H1 (cell line): Measurements from ENCODE around the gene WDR81. TPM values are rescaled to one million over a fixed set of nuclear protein-coding genes. Genes with fewer than 3 reads are reported as not detected.

Source experiments
- CTCF ChIA-PET: fragments of 300-600 bp; sonication (Branson Sonifier 250); formaldehyde crosslinking; loops from one replicate; lab custom pipeline; 2021; ENCODE audit not compliant: partially characterized antibody; lab: Charles Lee
- POLR2A ChIA-PET: fragments of 300-600 bp; sonication (Branson Sonifier 250); formaldehyde crosslinking; loops from one replicate; lab custom pipeline; 2021; ENCODE audit warnings: inconsistent platforms; ENCODE audit not compliant: partially characterized antibody; lab: Charles Lee
- DNase-seq, 2 experiments: peaks; one replicate each; pipeline versions ENCODE4 v3.0.0 to v3.0.0-alpha.2; 2010 to 2022; ENCODE audit warnings: low spot score in 2 of 2, low read depth in 1 of 2, mixed read lengths in 1 of 2
- FAIRE-seq: peaks from 2 replicates; lab custom pipeline; 2011; peaks lifted over from hg19 to GRCh38; lab: Jason Lieb, UNC
- H2AFZ ChIP-seq: 2 replicates; pipeline ENCODE4 v1.8.1; 2012; ENCODE audit warnings: low read length, inconsistent platforms
- H2AK5ac ChIP-seq: 2 replicates; pipeline ENCODE4 v1.6.1; 2013; ENCODE audit warnings: low read depth, low read length
- H2BK120ac ChIP-seq: replicated peaks from 2 replicates; pipeline ENCODE3; 2013; ENCODE audit warnings: low read depth, low read length, inconsistent platforms
- H2BK12ac ChIP-seq: 2 replicates; pipeline ENCODE4 v1.6.1; 2013; ENCODE audit warnings: low read depth, low read length
- H2BK15ac ChIP-seq: 2 replicates; pipeline ENCODE4 v1.6.1; 2013; ENCODE audit warnings: low read length
- H2BK20ac ChIP-seq: 2 replicates; pipeline ENCODE4 v1.6.1; 2013; ENCODE audit warnings: low read length
- H2BK5ac ChIP-seq: 2 replicates; pipeline ENCODE4 v1.6.1; 2013; ENCODE audit warnings: low read depth, low read length
- H3K14ac ChIP-seq: 2 replicates; pipeline ENCODE4 v1.6.1; 2013; ENCODE audit warnings: inconsistent platforms; ENCODE audit not compliant: insufficient read length
- H3K18ac ChIP-seq: 2 replicates; pipeline ENCODE4 v1.6.1; 2013; ENCODE audit warnings: low read length; ENCODE audit errors: extremely low read depth
- H3K23ac ChIP-seq: 2 replicates; pipeline ENCODE4 v1.6.1; 2013; ENCODE audit warnings: inconsistent platforms; ENCODE audit not compliant: insufficient read length
- H3K23me2 ChIP-seq: 2 replicates; pipeline ENCODE4 v1.6.1; 2013; ENCODE audit warnings: low read depth, low read length
- H3K27ac ChIP-seq: 2 replicates; pipeline ENCODE4 v1.6.1; 2011; ENCODE audit warnings: low read depth, low read length, inconsistent platforms
- H3K27me3 ChIP-seq, 4 experiments: replicated peaks in 1 of 4; 1 replicate in 1 of 4; 2 replicates in 3 of 4; pipeline versions ENCODE4 v1.6.1 to v1.8.1; 2011 to 2013; ENCODE audit warnings: low read length in 3 of 4, mild to moderate bottlenecking in 3 of 4, inconsistent platforms in 2 of 4, mixed read lengths in 2 of 4, moderate library complexity in 1 of 4; ENCODE audit not compliant: control insufficient read depth in 3 of 4, insufficient read depth in 3 of 4; ENCODE audit errors: extremely low read depth in 1 of 4
- H3K36me3 ChIP-seq, 4 experiments: 2 replicates each; pipeline versions ENCODE4 v1.6.1 to v1.8.1; 2011 to 2013; ENCODE audit warnings: mild to moderate bottlenecking in 4 of 4, low read length in 3 of 4, moderate library complexity in 2 of 4, control low read depth in 1 of 4, inconsistent platforms in 1 of 4; ENCODE audit not compliant: insufficient read depth in 4 of 4, control insufficient read depth in 2 of 4
- H3K4ac ChIP-seq: replicated peaks from 2 replicates; pipeline ENCODE3; 2013; ENCODE audit warnings: low read length, low read depth, mixed read lengths, inconsistent platforms; ENCODE audit not compliant: insufficient read length
- H3K4me1 ChIP-seq, 4 experiments: replicated peaks in 1 of 4; 1 replicate in 1 of 4; 2 replicates in 3 of 4; pipeline versions ENCODE4 v1.6.1 to v1.8.1; 2011 to 2013; ENCODE audit warnings: low read length in 3 of 4, inconsistent platforms in 2 of 4, mixed read lengths in 1 of 4; ENCODE audit not compliant: insufficient read depth in 4 of 4, control insufficient read depth in 3 of 4
- H3K4me2 ChIP-seq, 2 experiments: 2 replicates each; pipeline versions ENCODE4 v1.6.1 to v1.8.1; 2011 to 2013; ENCODE audit warnings: low read depth in 2 of 2, low read length in 2 of 2, control low read depth in 1 of 2, inconsistent platforms in 1 of 2, mild to moderate bottlenecking in 1 of 2; ENCODE audit not compliant: insufficient read depth in 1 of 2
- H3K4me3 ChIP-seq, 4 experiments: fragments of 200-600, 300-600 bp in 1 of 4; sonication (generic), shearing (Covaris generic), sonication (Bioruptor Twin) in 1 of 4; 2 replicates each; pipeline versions ENCODE4 v1.5.1 to v1.8.1; 2011 to 2016; ENCODE audit warnings: low read length in 4 of 4, low read depth in 3 of 4, control low read depth in 2 of 4, inconsistent platforms in 2 of 4, mild to moderate bottlenecking in 2 of 4, mixed read lengths in 1 of 4, moderate library complexity in 1 of 4; ENCODE audit not compliant: insufficient read depth in 2 of 4; ENCODE audit errors: extremely low read depth in 1 of 4
- H3K56ac ChIP-seq: replicated peaks from 2 replicates; pipeline ENCODE3; 2013; ENCODE audit warnings: low read depth, mild to moderate bottlenecking, mixed read lengths, low read length, inconsistent platforms; ENCODE audit not compliant: insufficient read length
- H3K79me1 ChIP-seq: 2 replicates; pipeline ENCODE4 v1.6.1; 2013; ENCODE audit warnings: low read depth, low read length, control low read depth
- H3K79me2 ChIP-seq, 2 experiments: 2 replicates each; pipeline versions ENCODE4 v1.6.1 to v1.8.1; 2012 to 2013; ENCODE audit warnings: low read length in 2 of 2, mild to moderate bottlenecking in 2 of 2, inconsistent platforms in 1 of 2; ENCODE audit not compliant: insufficient read depth in 2 of 2, control insufficient read depth in 1 of 2
- H3K9ac ChIP-seq, 4 experiments: replicated peaks in 1 of 4; 1 replicate in 1 of 4; 2 replicates in 3 of 4; pipeline versions ENCODE4 v1.6.1 to v1.8.1; 2011 to 2013; ENCODE audit warnings: low read depth in 3 of 4, low read length in 3 of 4, control low read depth in 2 of 4, mild to moderate bottlenecking in 2 of 4, moderate library complexity in 2 of 4, inconsistent platforms in 1 of 4; ENCODE audit errors: extremely low read depth in 1 of 4
- H3K9me3 ChIP-seq, 2 experiments: 2 replicates each; pipeline versions ENCODE4 v1.6.1 to v1.8.1; 2012 to 2013; ENCODE audit warnings: mild to moderate bottlenecking in 2 of 2, moderate library complexity in 2 of 2, control low read depth in 1 of 2, inconsistent platforms in 1 of 2, low read depth in 1 of 2, low read length in 1 of 2, mixed read lengths in 1 of 2; ENCODE audit not compliant: insufficient read depth in 2 of 2
- H4K20me1 ChIP-seq, 2 experiments: replicated peaks in 1 of 2; 2 replicates each; pipeline versions ENCODE3 to v1.8.1; 2011 to 2013; ENCODE audit warnings: inconsistent platforms in 2 of 2, low read length in 2 of 2, mild to moderate bottlenecking in 1 of 2; ENCODE audit not compliant: insufficient read depth in 2 of 2, control insufficient read depth in 1 of 2
- H4K5ac ChIP-seq: 2 replicates; pipeline ENCODE4 v1.6.1; 2013; ENCODE audit warnings: low read length, low read depth, mixed read lengths, inconsistent platforms; ENCODE audit not compliant: insufficient read length
- H4K8ac ChIP-seq: 2 replicates; pipeline ENCODE4 v1.8.0; 2013; ENCODE audit warnings: mild to moderate bottlenecking, moderate library complexity, low read length, inconsistent platforms; ENCODE audit not compliant: insufficient read depth; ENCODE audit errors: extremely low read depth
- H4K91ac ChIP-seq: replicated peaks from 2 replicates; pipeline ENCODE3; 2013; ENCODE audit warnings: low read length, mixed read lengths, inconsistent platforms; ENCODE audit not compliant: insufficient read length
- BCL11A ChIP-seq, 2 experiments: IDR thresholded peaks; one replicate each; pipeline ENCODE4 v1.6.1; 2011; ENCODE audit warnings: low read depth in 2 of 2, low read length in 2 of 2, mild to moderate bottlenecking in 2 of 2
- GTF2F1 ChIP-seq: IDR thresholded peaks from 2 replicates; pipeline ENCODE4 v1.6.1; 2012; ENCODE audit warnings: low read depth, low read length, improper control_type of control experiment, borderline replicate concordance
- RFX5 ChIP-seq: IDR thresholded peaks from 2 replicates; pipeline ENCODE4 v1.6.1; 2011; ENCODE audit warnings: low read depth, low read length, improper control_type of control experiment, borderline replicate concordance
- SAP30 ChIP-seq: fragments of 300-600 bp; sonication (generic); IDR thresholded peaks from 2 replicates; pipeline ENCODE4 v1.7.1; 2012; ENCODE audit warnings: low read length, moderate library complexity, mild to moderate bottlenecking, inconsistent platforms; ENCODE audit not compliant: insufficient read depth, insufficient replicate concordance
- WGBS, 2 experiments: shearing (Covaris generic) in 1 of 2; methylation state at CpG; one replicate each; pipeline versions ENCODE4 v1.1.6 to v1.1.7; 2013 to 2015; ENCODE audit warnings: low lambda C conversion rate in 2 of 2, mixed read lengths in 2 of 2, inconsistent platforms in 1 of 2, low coverage in 1 of 2, missing lambda C conversion rate in 1 of 2; ENCODE audit not compliant: insufficient replicate concordance in 2 of 2, insufficient coverage in 1 of 2, insufficient read length in 1 of 2; ENCODE audit errors: extremely low coverage in 1 of 2, missing lambda C conversion rate in 1 of 2; 5-methylcytosine and 5-hydroxymethylcytosine counted together
- polyA plus RNA-seq, 7 experiments: library from polyadenylated mRNA; depleted of rRNA in 3 of 7; stranded (reverse) in 5 of 7; unstranded in 2 of 7; fragments of >200 nt in 5 of 7; fragments of 200-250 nt in 2 of 7; gene quantifications; 1 replicate in 5 of 7; 2 replicates in 1 of 7; 4 replicates in 1 of 7; pipeline versions ENCODE4 v1.2.1 to v1.2.3, GENCODE V29; 2011 to 2013; ENCODE audit warnings: missing spikeins in 2 of 7, mixed read lengths in 2 of 7
- total RNA-seq: library from RNA; stranded (reverse); fragmentation: NEBNext Ultra II Directional; extraction: Animal tissue kit (Norgen Biotek cat#: 25700); gene quantifications from 2 replicates; pipeline ENCODE4 v1.2.1, GENCODE V29; 2021

The WDR81 gene
- total and polyA plus RNA-seq, 2 of the 8 experiments (the other 6 are each of a cell fraction or from before 2014, with no cell fraction given) = 9.1 to 12.3 TPM

- no peak overlapping the region for H3K4ac ChIP-seq
- H3K9me3 ChIP-seq = no peaks in the 10 kb centered on the region
- no peaks in the 10 kb centered on the region for H3K79me1 ChIP-seq
- no peaks in the 10 kb centered on the region for H3K79me2 ChIP-seq
- H3K56ac ChIP-seq = no peak overlapping the region
- no peak overlapping the region for H3K14ac ChIP-seq
- H2BK120ac ChIP-seq = no peak overlapping the region
- H2AK5ac ChIP-seq = no peak overlapping the region
- no peak overlapping the region for H3K23ac ChIP-seq
- ChIA-PET CTCF (interaction anchor here (1.0 kb wide), 1 partner anchor 39 kb away, joined by 4 read pairs; no protein-coding TSS in a partner anchor), POLR2A (no interaction called here)
- 73% methylated on average over 5 of the region's 5 CpGs; no CpG with 5 or more reads in 1 of the 2 experiments for WGBS, 2 experiments
- no peak overlapping the region for H3K4me2 ChIP-seq
- H4K5ac ChIP-seq = no peak overlapping the region
- no peak for FAIRE-seq
- no peaks in the 10 kb centered on the region for H3K4me1 ChIP-seq
- no peak overlapping the region for H2BK5ac ChIP-seq
- no peak overlapping the region for H2BK20ac ChIP-seq
- no peaks in the 10 kb centered on the region for H3K23me2 ChIP-seq
- TF ChIP-seq BCL11A (IDR thresholded peaks at IDR 0.05; ENCODE audit: low read depth in 2 of 2, low read length in 2 of 2) = no peak
- no peak for TF ChIP-seq SAP30
- TF ChIP-seq GTF2F1 = no peak
- no peak for TF ChIP-seq RFX5
- H2BK12ac ChIP-seq = 0 out of 2 replicates have a peak overlapping the region, but pooled peaks have one; percentile 17
- no peak overlapping the region for H3K9ac ChIP-seq
- H3K4me3 ChIP-seq = no peak overlapping the region
- H3K27ac ChIP-seq = no peak overlapping the region
- H4K91ac ChIP-seq = no peak overlapping the region
- DNase-seq = no peak
- no peaks in the 10 kb centered on the region for H4K20me1 ChIP-seq
- H2AFZ ChIP-seq = no peak overlapping the region
- no peaks in the 10 kb centered on the region for H3K27me3 ChIP-seq
- H3K18ac ChIP-seq = no peak overlapping the region
- no peak overlapping the region for H4K8ac ChIP-seq
- no peak overlapping the region for H2BK15ac ChIP-seq
- H3K36me3 ChIP-seq = no peaks in the 10 kb centered on the region
Observed at GRCh38 chr17:1697681-1698080, 26.8 kb upstream of the WDR81 start.
